GM11168 (cell line): ENCODE data around the gene MEG3.

Experiments
- in situ Hi-C: fragments of 300-500 bp; cut with MboI; formaldehyde crosslinking; loops from one replicate; pipeline ENCODE4 v1.12.0; 2022; ENCODE audit warnings: low sequenced_read_pairs; ENCODE audit not compliant: unreplicated experiment

The MEG3 gene

GRCh38 chr14:100901391-100902183 is 75.7 kb downstream of the MEG3 start:
- in situ Hi-C loops: no loop called here

- in situ Hi-C loops: no loop called here
Measured at GRCh38 chr14:100902295-100903133, 76.6 kb downstream of the MEG3 start.

- in situ Hi-C loops: no loop called here
Measured at GRCh38 chr14:100903134-100903468, 77.2 kb downstream of the MEG3 start.

GRCh38 chr14:100903672-100904185 is 77.8 kb downstream of the MEG3 start, which contains the start of gene RTL1:
Gene RTL1 (minus strand): TSS chr14:100903722. CDS start chr14:100884788, 18,934 bp downstream.
- in situ Hi-C loops: no loop called here

- in situ Hi-C loops: no loop called here
Measured at GRCh38 chr14:100904307-100905087, 78.6 kb downstream of the MEG3 start.

- in situ Hi-C loops: no loop called here
Measured at GRCh38 chr14:100905166-100905565, 79.2 kb downstream of the MEG3 start.

- in situ Hi-C loops: no loop called here
Measured at GRCh38 chr14:100906420-100906819, 80.5 kb downstream of the MEG3 start.

GRCh38 chr14:100907240-100907639 is 81.3 kb downstream of the MEG3 start:
- in situ Hi-C loops: no loop called here

- in situ Hi-C loops: no loop called here
Measured at GRCh38 chr14:100909439-100909838, 83.5 kb downstream of the MEG3 start.
